HG02759 (cell line): ENCODE results near the gene PIGM.
A peak's percentile ranks its signal among the peaks of the same experiment; 100 is the strongest.

ENCODE experiments used
- ATAC-seq: cut with Tn5 transposase; IDR thresholded peaks from one replicate; pipeline ENCODE4 v1.9.1; 2021; ENCODE audit warnings: mild to moderate bottlenecking, moderate library complexity; ENCODE audit not compliant: unreplicated experiment

The PIGM gene

DNA sequence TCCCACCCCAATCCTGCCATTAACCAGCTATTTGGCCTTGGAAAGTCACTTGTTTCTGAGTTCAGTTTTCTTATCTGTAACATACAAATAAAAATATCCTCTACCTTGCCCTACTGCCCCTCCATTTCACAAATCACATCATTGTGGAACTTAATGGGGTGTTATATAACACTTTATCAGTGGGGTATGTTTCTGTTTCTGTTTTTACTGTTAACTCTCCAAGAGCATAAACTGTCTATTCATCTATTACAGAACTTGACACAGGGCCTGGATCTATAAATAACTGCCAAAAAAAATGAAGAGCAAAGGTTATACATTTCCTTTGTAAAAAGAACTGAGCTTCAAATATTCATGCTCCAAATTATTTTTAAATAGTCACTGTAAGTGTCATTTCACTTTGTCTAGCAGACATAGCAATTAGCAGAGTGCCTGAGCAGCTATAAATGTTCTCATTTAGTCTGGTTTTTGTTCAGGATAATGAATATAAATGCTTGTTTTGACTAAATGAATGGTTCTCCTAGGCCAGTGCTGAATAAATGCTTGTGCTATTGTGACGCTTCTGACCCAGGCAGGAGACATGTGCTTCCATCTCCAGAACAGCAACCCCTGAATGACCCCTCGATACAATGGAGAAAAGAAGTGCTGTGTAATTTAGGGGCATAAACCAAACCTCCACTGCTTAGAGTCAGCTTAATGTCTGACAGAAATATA lies 7.4 kb downstream of the PIGM start:
- no peak for ATAC-seq

DNA sequence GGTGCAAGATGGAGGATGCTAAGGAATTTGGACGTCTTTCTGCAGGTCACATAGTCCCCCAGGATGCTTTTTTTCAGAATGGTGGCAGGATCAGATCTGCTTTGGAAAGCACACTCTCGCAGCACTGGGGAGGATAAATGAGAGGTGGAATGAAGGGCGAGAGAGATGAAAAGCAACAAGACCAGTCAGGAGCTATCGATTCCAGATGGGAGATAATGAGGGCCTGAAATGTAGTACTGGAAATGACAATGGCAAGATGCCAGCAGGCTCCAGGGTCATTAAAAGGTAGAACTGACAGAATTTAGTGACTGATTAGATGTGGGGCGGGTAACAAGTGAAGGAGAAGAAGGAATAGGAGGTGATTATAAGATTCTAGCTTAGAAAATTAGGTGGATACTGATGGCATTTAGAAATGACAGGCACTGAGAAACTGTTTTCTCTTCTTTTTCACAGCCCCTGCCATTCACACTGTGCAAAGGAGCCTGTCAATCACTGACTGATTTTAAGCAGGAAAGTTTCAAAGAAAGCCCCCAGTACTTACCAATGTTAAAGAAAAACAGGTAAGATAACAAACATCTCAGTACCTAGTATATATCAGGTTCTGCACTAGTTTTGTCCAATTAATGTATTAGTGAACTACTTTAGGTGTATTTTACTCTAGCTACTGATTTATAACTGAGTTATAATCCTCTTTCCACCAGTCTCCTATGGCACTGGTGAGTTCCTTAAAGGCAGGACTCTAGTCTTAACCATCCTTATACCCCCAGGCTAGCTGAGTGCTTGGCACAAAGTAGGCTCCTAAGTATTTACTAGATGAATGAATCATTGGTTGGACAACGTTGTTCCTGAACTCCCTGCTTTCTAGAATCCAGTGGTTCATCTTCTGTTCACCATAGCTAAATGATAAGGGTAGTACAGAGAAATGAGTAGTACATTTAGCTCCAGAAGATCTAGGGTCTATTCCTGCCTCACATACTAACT lies 9.2 kb downstream of the PIGM start:
- no peak for ATAC-seq

GRCh38 chr1:160021376-160022074 lies 10.3 kb downstream of the PIGM start:
- no peak for ATAC-seq

- ATAC-seq: no peak
Measured at GRCh38 chr1:160020196-160020595, 11.6 kb downstream of the PIGM start.

GRCh38 chr1:160018900-160019299 lies 12.9 kb downstream of the PIGM start:
- no peak for ATAC-seq

DNA sequence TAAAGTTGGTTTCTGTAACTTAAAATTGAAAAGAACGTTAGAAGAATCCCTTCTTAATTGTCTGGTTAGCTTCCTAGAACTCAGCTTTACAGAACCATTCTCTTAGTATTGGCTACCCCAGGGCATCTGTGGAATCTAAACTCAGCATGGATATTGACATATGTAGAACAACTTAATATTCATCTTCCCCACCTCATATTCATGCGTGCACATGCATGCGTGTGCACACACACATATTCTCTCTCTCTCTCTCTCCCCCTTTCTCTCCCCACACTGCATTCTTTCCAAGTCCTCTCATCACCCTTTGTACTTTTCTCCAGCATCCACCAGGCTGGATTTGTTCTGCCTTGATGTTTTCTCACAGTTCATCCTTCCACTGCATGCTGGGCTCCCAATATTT lies 13.4 kb downstream of the PIGM start:
- no peak for ATAC-seq

DNA sequence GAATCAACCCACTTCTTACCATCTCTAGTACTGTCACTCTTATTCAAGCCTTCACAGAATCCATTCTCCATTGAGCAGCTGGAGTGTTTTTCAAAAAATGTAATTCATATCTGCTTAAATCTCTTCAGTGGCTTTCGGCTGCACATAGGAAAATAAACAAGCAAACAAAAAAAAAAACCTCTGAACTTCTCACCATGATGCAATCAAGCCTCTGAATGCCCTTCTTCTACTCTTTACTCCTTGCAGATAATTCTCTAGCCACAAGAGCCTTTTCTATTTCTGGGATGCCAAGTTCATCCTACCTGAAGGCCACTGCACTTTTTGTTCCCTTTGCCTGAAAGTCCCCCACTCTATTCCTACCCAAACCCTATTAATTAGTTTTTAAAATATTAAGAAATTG lies 14.2 kb downstream of the PIGM start:
- ATAC-seq: no peak

DNA sequence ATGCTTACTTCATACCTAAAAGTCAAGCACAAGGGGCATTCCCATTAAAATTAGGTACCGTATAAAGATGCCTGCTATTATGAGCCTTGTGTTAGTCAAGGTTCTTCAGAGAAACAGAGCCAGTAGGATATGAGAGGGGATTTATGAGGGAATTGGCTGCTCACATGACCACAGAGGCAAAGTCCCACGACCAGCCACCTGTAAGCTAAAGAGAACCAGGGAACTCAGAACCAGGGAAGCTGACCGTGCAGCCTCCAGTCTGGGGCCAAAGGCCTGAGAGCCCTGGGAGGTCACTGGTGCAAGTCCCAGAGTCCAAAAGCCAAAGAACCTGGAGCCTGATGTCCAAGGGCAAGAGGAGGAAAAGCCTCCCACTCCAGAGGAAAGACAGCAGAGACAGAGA lies 20.0 kb downstream of the PIGM start:
- ATAC-seq: no peak

GRCh38 chr1:160009801-160010200 lies 22.0 kb downstream of the PIGM start:
- ATAC-seq: no peak

GRCh38 chr1:160009081-160009480 lies 22.7 kb downstream of the PIGM start:
- ATAC-seq: no peak

GRCh38 chr1:160007577-160008200 lies 24.1 kb downstream of the PIGM start:
- ATAC-seq: no peak

GRCh38 chr1:160006312-160006940 lies 25.4 kb downstream of the PIGM start:
- ATAC-seq: peak; percentile 63

DNA sequence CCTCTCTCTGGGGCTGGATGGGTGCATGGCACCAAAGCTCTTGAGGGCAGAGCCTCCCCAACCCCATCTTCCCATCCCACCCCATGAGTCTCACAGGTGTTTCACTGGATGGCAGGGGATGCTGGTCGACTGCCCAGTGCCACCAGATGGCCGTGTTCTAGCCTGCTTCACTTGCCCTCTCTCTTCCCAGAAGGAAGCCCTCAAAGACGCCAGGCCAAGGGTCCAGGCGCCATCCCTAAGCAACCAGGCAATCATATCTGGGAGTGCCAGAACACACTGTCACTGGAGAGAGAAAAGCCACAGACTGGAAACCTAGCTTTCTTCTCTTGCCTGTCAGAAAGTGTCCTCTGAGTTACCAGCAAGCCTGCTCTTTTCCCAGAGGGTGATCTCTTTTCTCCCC lies 26.7 kb downstream of the PIGM start:
- ATAC-seq: no peak

DNA sequence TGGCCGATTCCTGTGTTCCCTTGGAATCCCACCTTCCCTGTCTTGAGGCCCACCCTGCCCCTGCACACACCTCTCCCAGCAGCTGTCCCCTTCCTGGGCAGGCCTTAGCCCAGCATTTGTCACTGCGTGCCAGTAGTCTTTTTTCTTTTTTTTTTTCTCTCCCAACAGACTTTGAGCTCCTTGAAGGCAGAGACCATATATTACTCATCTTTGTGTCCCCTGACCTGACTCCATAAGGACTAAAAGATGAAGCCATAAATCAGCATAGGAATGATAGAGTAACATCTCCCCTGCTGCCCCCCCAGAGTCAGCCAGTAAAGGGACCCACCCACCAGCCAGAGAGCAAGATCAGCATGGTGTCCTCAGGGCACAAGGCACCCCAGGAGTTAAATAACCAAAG lies 27.4 kb downstream of the PIGM start:
- no peak for ATAC-seq

- no peak for ATAC-seq
Measured at GRCh38 chr1:160004001-160004400, 27.8 kb downstream of the PIGM start.

- no peak for ATAC-seq
Measured at GRCh38 chr1:160001440-160001839, 30.4 kb downstream of the PIGM start.

- no peak for ATAC-seq
Measured at GRCh38 chr1:159999204-159999603, 32.6 kb downstream of the PIGM start.

GRCh38 chr1:159996653-159997052 lies 35.1 kb downstream of the PIGM start:
- ATAC-seq: no peak

GRCh38 chr1:159994896-159995295 lies 36.9 kb downstream of the PIGM start:
- no peak for ATAC-seq

DNA sequence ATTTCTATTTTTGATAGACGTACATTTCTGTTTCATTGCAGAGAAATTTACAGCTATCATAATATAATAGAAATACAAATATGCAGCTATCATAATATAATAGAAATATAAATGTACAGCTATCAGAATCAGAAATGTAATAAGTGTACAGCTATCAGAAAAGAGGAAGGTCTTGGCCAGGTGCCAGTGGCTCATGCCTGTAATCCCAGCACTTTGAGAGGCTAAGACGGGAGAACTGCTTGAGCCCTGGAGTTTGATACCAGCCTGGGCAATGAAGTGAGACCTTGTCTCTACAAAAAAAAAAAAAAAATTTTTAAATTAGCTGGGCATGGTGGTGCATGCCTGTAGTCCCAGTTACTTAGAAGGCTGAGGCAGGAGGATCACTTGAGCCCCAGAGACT lies 37.9 kb downstream of the PIGM start:
- ATAC-seq: no peak

GRCh38 chr1:159992161-159992560 lies 39.6 kb downstream of the PIGM start:
- no peak for ATAC-seq
